ENCODE measurements around the gene PARP6.

- no peak for TF ChIP-seq CTCF (IDR thresholded peaks at IDR 0.05; ENCODE audit: low read length)
- no peak for TF ChIP-seq EZH2 (IDR thresholded peaks at IDR 0.05; ENCODE audit: borderline replicate concordance, low read length)
Observed at GRCh38 chr15:72281713-72282112, 9.4 kb upstream of the PARP6 start.

All from OCI-LY1 (cell line).